Measurements from ENCODE around the gene TMEM204.

DNA sequence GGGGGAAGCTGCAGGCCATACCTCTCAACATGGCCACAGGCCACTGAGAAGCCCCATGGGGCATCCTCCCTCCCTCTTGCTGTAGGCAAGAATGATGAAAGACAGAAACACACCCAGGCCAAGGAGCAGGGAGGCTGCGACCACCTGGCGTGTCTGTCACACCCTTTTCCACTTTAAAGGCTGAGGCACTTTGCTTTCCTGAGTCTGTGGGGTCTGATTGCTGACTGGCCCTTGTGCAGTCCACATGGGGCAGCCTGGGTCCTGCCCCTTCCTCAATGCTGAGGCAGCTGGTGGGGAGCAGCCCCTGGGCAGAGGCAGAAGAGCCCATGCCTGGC lies 8.7 kb downstream of the TMEM204 start:
- TF ChIP-seq CTCF (IDR thresholded peaks at IDR 0.05) (no peak), ZFX (IDR thresholded peaks at IDR 0.05; ENCODE audit: borderline replicate concordance) (no peak)

Data from 22Rv1 (cell line).